GM06990 (cell line): ENCODE data around the gene IGSF9.

Experiments used
- DNase-seq: peaks from one replicate; pipeline ENCODE4 v3.0.0-alpha.2; 2011; ENCODE audit not compliant: insufficient read length; ENCODE audit errors: extremely low read depth
- H3K27me3 ChIP-seq: replicated peaks from 2 replicates; pipeline ENCODE4 v1.6.0; 2011; ENCODE audit warnings: low read length; ENCODE audit not compliant: control insufficient read depth, insufficient read depth
- H3K36me3 ChIP-seq: 2 replicates; pipeline ENCODE4 v1.5.1; 2011; ENCODE audit warnings: low read length; ENCODE audit not compliant: control insufficient read depth, insufficient read depth
- H3K4me3 ChIP-seq: replicated peaks from 2 replicates; pipeline ENCODE4 v1.5.1; 2011; ENCODE audit warnings: low read depth, mild to moderate bottlenecking, control low read depth, low read length
- TF ChIP-seq, protein P1 (sequence below): IDR thresholded peaks from 2 replicates; pipeline ENCODE4 v1.5.1; 2011; ENCODE audit warnings: low read length, control low read depth, mild to moderate bottlenecking, inconsistent platforms; ENCODE audit not compliant: insufficient read depth, poor library complexity, severe bottlenecking

The IGSF9 gene

DNA sequence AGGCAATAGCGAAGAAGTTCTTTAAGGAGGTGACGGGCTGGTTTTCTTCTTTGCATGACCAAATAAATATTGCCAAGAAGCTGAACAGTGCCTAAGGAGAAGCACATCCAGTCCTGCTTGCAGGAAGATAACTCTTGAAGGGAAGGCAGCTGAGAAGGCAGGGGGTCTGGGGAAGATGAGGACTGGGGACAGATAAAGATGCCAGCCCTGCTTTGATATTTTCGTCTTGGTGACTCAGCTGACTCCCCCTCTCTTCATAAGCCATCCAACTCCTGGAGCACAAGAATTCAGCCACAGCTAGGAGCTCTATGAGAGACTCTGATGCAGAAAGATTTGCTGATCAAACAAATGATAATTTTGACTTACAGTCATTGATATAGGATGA is 48.9 kb downstream of the IGSF9 start:
- no peaks in the 10 kb centered on the region for H3K27me3 ChIP-seq
- no peak overlapping the region for H3K4me3 ChIP-seq
- TF ChIP-seq, protein P1, sequence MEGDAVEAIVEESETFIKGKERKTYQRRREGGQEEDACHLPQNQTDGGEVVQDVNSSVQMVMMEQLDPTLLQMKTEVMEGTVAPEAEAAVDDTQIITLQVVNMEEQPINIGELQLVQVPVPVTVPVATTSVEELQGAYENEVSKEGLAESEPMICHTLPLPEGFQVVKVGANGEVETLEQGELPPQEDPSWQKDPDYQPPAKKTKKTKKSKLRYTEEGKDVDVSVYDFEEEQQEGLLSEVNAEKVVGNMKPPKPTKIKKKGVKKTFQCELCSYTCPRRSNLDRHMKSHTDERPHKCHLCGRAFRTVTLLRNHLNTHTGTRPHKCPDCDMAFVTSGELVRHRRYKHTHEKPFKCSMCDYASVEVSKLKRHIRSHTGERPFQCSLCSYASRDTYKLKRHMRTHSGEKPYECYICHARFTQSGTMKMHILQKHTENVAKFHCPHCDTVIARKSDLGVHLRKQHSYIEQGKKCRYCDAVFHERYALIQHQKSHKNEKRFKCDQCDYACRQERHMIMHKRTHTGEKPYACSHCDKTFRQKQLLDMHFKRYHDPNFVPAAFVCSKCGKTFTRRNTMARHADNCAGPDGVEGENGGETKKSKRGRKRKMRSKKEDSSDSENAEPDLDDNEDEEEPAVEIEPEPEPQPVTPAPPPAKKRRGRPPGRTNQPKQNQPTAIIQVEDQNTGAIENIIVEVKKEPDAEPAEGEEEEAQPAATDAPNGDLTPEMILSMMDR = no peak
- DNase-seq = no peak
- no peaks in the 10 kb centered on the region for H3K36me3 ChIP-seq

DNA sequence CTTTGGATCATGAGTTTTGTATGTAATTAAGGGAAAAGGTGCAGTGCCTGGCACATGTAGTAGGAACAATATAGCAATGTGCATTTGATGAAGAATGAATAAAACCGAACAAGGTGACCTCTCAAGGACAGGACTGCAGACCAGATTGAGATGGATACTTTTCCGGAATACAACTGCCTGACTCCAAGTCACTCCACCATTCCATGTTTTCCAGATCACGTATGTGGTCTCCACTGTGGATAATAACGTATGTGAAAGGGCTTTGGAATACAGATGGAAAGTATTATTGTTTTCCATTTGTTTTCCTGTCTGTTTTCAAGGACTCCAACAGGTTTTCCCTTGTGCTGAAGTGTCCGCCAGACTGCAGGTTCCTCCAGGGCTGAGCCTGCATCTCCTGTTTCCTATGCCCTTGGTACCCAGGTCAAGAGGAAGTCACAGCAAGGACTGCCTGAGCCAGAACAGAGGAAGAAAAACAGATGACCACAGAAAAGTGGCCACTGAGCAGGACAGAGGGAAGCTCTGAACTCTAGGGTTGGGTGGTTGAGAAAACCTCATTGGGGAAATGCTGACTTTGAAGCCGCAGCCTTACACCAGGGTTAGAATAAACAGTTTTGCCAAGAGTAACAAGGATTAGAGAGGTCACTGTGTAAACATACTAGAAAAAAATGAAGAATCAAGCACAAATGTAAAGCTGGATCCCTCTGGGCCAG is 49.4 kb downstream of the IGSF9 start:
- Histone ChIP-seq H3K4me3 (no peak overlapping the region), H3K36me3 (no peaks in the 10 kb centered on the region), H3K27me3 (no peaks in the 10 kb centered on the region)
- TF ChIP-seq, protein P1 = no peak
- DNase-seq = no peak

DNA sequence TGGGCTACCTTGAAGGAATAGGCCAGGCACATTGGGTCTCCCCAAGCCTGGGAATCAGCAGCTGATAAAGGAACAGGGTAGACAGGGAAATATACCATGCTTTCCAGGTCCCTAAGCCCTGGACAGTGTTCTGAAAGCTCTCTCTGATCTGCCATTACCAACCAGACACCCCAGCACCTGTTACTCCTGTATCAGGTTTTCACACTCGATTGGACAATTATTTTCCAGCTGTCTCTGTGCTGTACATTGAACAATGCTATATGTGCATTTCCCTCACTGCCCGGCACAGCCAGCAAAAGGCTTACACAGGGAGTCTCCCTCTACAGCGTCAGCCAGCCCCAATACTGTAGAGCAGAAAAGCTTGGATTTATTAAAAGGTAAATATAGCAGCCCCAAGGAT is 50.1 kb downstream of the IGSF9 start:
- Histone ChIP-seq H3K36me3 (no peaks in the 10 kb centered on the region), H3K27me3 (no peaks in the 10 kb centered on the region), H3K4me3 (no peak overlapping the region)
- no peak for DNase-seq
- TF ChIP-seq, protein P1 = no peak

DNA sequence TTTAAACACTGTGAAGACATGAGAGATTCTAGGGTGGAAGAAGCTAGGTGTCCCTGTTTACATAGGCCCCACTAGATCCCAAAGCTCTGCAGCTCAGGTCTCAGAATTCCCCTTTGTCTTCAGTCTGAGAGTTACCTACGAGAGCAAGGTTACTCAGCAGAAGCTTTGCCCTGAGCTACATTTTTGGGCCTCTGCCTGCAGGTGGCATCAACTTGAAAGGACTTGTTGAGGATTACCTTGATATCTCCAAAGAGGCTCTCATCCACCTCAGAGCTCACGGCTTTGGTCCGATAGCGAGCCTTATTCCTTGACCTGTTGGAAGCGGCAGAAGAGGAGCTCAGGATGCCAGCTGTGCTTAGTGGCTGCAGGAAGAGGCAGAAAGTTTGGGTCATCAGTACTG is 52.5 kb downstream of the IGSF9 start:
- Histone ChIP-seq H3K27me3 (no peaks in the 10 kb centered on the region), H3K4me3 (no peak overlapping the region), H3K36me3 (no peaks in the 10 kb centered on the region)
- no peak for DNase-seq
- TF ChIP-seq, protein P1 = peak; percentile 34

DNA sequence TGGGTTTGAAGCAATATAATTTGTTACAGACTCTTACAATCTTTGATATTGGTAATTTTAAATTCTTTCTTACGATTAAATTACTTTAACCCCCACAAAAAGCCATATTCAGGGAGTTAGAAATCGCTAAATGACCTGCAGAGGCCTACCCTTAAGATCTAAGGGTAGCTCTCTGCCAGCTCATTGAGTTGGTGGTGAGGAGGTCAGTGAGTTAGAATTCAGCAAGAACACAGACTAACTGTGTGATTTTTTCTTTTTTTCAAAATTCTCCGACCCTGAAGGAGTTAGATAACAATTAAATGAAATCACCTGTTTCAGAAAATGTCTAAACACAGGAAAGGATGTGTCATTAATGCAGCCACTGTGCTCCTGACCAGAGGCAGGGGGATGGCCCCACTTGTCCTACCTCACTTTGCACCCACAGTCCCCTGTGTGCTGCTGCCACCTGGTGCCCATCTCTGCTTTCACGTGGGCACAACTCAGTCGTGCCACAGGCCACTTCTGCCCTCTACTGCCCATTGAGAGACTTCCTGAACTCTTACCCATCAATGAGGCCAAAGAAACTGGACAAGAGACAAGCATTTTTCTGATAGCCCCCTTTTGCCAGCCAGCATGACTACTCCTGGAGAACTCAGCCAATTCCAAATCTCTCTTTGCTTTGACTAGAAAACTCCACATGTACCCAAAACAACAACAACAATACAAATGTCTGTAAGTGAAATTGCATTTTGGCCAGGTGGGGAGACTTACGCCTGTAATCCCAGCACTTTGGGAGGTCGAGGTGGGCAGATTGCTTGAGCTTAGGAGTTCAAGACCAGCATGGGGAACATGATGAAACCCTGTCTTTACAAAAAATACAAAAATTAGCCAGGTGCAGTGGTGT is 53.9 kb downstream of the IGSF9 start:
- Histone ChIP-seq H3K27me3 (no peaks in the 10 kb centered on the region), H3K4me3 (no peak overlapping the region), H3K36me3 (no peaks in the 10 kb centered on the region)
- TF ChIP-seq, protein P1 = peak; percentile 98
- DNase-seq = peak; percentile 78
